Type B pancreatic cell (in vitro differentiated cells): ENCODE data around the gene BABAM2. TPM values are rescaled to one million over a fixed set of nuclear protein-coding genes. Genes with fewer than 3 reads are reported as not detected.

ENCODE experiments used
- DNase-seq: peaks from one replicate; pipeline ENCODE4 v3.0.0; 2021; ENCODE audit warnings: mixed read lengths; ENCODE audit not compliant: unreplicated experiment; ENCODE audit errors: extremely low spot score
- H3K27ac Mint-ChIP-seq: 2 replicates; pipeline ENCODE4 v1.8.0; 2021; ENCODE audit warnings: mild to moderate bottlenecking, mixed read lengths
- H3K27me3 Mint-ChIP-seq: 2 replicates; pipeline ENCODE4 v1.8.0; 2021; ENCODE audit warnings: mixed read lengths
- H3K36me3 Mint-ChIP-seq: 2 replicates; pipeline ENCODE4 v1.8.0; 2021; ENCODE audit warnings: mixed read lengths
- H3K4me1 Mint-ChIP-seq: one replicate; pipeline ENCODE4 v1.8.0; 2021; ENCODE audit warnings: mixed read lengths; ENCODE audit not compliant: unreplicated experiment
- H3K4me3 Mint-ChIP-seq: 2 replicates; pipeline ENCODE4 v1.8.0; 2021; ENCODE audit warnings: mild to moderate bottlenecking, mixed read lengths
- H3K9me3 Mint-ChIP-seq: 2 replicates; pipeline ENCODE4 v1.8.0; 2021; ENCODE audit warnings: mixed read lengths
- total RNA-seq: library from RNA; stranded (reverse); gene quantifications from 2 replicates; pipeline ENCODE4 v1.2.1, GENCODE V29; 2021; ENCODE audit warnings: low replicate concordance
- TF ChIP-seq, protein P1 (sequence below): fragments of 200-600 bp; sonication (generic); conservative IDR thresholded peaks from 2 replicates; pipeline ENCODE4 v1.5.0; 2021; ENCODE audit warnings: antibody characterized with exemption, mild to moderate bottlenecking

BABAM2 gene
- total RNA-seq, 1 donor from 2014 or later = 30.4 TPM

DNA sequence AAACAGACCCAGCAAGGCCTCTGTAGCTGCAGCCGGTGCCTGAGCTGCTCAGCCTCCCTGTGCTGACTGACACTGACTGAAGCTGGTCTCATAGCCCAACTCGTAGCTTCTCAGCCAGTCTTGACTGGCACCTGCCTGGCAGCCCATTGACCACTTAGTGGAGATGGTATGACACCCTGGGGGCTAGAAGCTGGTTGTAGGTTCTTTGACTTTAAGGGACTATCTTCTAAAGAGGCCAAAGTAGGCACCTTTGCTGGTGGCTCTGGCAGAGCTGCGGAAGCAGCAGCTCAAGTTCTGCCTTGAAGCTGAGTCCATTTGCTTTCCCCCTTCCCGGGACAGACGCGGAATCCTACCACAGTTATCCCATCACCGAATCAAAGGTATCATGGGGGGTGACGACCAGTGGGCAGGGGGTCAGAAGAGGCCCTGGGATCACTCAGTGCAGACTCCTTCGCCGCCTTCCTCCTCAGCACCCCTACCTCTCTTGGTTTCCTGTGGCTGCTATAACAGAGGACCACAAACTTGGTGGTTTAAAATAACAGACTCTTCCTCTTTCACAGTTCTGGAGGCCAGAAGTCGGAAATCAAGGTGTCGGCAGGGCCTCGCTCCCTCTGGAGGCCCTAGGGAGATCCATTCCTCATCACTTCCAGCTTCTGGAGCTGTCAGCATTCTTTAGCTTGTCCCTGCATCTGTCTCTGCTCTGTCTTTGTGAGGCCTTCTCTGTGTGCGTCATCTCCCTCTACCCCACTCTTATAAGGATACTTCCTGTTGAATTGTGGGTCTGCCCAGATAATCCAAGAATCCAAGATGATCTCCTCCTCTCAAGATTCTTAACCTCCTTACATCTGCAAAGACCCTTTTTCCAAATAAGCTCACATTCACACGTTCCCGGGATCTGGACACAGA is 488.4 kb downstream of the BABAM2 start:
- H3K36me3 Mint-ChIP-seq = no peaks in the 10 kb centered on the region
- H3K4me3 Mint-ChIP-seq = no peak overlapping the region
- no peaks in the 10 kb centered on the region for H3K27me3 Mint-ChIP-seq
- no peaks in the 10 kb centered on the region for H3K9me3 Mint-ChIP-seq
- H3K4me1 Mint-ChIP-seq = peaks cover 15% of the 10 kb centered on the region
- TF ChIP-seq, protein P1, sequence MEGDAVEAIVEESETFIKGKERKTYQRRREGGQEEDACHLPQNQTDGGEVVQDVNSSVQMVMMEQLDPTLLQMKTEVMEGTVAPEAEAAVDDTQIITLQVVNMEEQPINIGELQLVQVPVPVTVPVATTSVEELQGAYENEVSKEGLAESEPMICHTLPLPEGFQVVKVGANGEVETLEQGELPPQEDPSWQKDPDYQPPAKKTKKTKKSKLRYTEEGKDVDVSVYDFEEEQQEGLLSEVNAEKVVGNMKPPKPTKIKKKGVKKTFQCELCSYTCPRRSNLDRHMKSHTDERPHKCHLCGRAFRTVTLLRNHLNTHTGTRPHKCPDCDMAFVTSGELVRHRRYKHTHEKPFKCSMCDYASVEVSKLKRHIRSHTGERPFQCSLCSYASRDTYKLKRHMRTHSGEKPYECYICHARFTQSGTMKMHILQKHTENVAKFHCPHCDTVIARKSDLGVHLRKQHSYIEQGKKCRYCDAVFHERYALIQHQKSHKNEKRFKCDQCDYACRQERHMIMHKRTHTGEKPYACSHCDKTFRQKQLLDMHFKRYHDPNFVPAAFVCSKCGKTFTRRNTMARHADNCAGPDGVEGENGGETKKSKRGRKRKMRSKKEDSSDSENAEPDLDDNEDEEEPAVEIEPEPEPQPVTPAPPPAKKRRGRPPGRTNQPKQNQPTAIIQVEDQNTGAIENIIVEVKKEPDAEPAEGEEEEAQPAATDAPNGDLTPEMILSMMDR = no peak
- DNase-seq = no peak
- H3K27ac Mint-ChIP-seq = no peak overlapping the region

DNA sequence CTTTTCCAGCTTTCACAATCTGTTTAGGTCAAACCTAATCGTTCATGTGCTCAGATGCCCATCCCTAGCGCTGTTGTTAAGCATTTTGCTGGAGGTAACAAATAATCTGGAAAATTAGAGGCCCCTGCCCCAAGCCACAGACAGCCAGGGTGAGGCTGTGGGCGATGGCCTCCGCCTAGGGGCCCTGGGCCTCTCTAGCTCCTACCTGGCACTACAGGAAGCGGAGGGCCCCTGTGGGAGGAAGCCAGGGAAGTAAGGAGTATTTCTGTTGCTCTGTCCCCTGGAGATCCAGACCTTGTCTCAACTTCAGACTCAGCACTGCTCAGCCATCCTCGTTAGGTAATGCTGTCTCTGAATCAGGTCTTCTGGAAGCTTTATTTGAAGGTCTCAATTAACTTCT is 489.7 kb downstream of the BABAM2 start:
- no peak for DNase-seq
- H3K4me1 Mint-ChIP-seq = peaks cover 15% of the 10 kb centered on the region
- no peaks in the 10 kb centered on the region for H3K9me3 Mint-ChIP-seq
- TF ChIP-seq, protein P1 = no peak
- no peaks in the 10 kb centered on the region for H3K36me3 Mint-ChIP-seq
- no peak overlapping the region for H3K4me3 Mint-ChIP-seq
- no peak overlapping the region for H3K27ac Mint-ChIP-seq
- no peaks in the 10 kb centered on the region for H3K27me3 Mint-ChIP-seq

DNA sequence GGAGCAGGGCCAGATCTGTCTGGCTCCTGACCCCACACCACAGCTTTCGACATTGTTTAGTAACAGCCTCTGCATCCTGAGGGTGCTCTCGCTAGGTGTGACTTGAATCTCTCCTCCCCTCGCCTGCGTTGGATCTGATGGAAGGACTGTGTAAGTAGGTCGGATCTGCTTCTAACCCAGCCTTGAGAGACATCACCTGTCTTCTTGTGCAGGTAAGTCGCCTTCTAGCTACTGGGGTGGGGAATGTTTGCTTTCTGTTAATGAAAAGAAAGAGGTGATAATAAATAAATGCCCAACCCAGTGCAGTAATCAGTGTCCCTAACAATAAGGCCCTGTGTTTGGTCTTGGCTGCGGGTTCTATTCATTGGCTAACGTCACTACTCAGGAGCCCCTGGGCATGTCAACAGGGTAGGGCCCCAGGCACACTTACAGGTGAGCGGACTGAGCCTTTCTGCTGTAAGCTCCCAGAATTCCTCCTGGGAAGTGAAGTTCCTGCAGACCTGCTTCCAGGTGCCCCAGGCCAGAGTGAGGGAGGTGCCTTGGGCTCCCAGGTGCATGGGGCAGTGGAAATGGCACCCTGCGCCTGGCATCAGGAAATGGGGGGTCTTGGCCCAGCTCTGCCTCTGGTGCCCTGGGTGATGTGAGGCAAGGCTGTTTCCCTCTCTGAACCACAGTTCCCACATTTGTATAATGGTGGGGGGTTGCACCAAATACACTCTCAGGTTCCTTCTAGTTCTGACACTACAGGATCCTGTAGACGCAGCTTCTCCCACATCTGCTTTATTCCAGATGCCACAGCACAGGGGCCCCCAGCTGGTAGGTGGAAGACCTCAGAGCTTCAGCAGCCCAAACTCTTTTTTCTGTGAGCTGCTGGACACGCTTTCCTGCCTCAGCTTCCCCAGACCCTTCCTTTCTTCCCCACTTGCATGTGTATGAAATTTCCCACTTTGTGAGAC is 491.0 kb downstream of the BABAM2 start:
- peak overlapping the region; percentile 18 for H3K27ac Mint-ChIP-seq
- no peaks in the 10 kb centered on the region for H3K36me3 Mint-ChIP-seq
- no peaks in the 10 kb centered on the region for H3K9me3 Mint-ChIP-seq
- no peak overlapping the region for H3K4me3 Mint-ChIP-seq
- TF ChIP-seq, protein P1 = no peak
- no peak for DNase-seq
- H3K4me1 Mint-ChIP-seq = peaks cover 15% of the 10 kb centered on the region
- no peaks in the 10 kb centered on the region for H3K27me3 Mint-ChIP-seq

DNA sequence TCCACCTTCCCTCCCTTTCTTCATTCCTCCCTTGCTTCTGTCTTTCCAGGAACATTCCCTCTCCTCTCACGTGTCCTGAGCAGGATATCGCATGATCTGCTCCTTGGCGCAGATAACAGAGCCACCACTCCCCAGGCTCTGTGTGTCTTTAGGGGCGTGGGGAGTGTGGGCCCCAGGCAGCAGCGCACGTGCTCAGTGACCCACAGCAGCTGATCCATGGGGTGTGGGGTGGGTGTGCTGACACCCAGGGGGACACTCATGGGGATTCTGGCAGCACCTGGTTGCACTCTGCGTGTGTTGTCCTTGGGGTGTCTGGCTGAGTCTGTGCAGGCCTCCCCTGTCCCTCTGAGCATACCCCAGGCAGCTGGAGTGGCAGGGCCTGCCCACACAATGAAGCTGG is 492.2 kb downstream of the BABAM2 start:
- Mint-ChIP-seq H3K9me3 (no peaks in the 10 kb centered on the region), H3K4me3 (no peak overlapping the region), H3K27ac (no peak overlapping the region), H3K4me1 (peaks cover 15% of the 10 kb centered on the region), H3K36me3 (no peaks in the 10 kb centered on the region), H3K27me3 (no peaks in the 10 kb centered on the region)
- no peak for DNase-seq
- TF ChIP-seq, protein P1 = no peak

DNA sequence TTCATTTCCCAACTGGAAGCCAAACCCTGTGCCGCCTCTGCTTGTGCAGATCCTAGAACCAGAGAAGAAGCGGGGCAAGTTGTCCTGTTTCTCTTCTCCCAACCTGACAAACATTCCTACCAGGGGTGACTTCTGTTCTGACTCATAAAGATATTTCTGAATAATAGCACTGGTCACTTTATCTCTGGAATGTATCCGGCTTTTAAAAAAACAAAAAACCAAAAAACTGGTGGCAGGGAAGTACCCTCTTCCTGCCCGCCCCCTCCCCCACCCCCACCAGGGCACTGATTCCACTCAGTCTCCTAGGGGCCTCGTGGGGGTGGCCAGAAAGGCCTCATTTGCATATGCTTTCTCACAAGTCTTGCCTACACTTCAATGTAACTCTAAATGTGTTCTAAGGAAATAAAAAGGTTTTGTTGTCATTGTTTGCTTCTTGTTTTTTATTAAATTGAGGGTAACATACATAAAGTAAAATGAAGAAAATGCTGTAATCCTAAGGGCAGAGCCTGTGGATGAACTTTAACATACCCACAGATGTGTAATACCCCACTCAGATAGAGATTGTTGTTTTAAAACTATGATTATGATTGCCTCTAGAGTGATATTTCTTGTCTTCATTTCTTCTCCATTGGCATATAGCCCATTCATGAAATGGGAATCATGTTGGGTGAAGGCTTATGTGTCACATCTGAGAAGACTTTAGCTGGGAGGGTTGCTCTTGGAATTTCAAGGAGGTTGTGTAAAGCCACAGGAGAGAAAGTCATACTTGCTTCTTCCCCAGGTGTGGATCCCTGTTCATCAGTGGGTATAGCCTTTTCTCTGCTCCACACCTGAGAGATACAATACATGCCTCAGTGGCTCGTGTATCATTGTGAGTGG is 496.8 kb downstream of the BABAM2 start:
- no peak overlapping the region for H3K4me3 Mint-ChIP-seq
- peaks cover 2% of the 10 kb centered on the region for H3K27me3 Mint-ChIP-seq
- no peaks in the 10 kb centered on the region for H3K9me3 Mint-ChIP-seq
- no peaks in the 10 kb centered on the region for H3K36me3 Mint-ChIP-seq
- H3K4me1 Mint-ChIP-seq = peaks cover 19% of the 10 kb centered on the region
- no peak overlapping the region for H3K27ac Mint-ChIP-seq
- no peak for DNase-seq
- TF ChIP-seq, protein P1 = no peak
